Measurements from ENCODE around the gene ACVR2A.

DNA sequence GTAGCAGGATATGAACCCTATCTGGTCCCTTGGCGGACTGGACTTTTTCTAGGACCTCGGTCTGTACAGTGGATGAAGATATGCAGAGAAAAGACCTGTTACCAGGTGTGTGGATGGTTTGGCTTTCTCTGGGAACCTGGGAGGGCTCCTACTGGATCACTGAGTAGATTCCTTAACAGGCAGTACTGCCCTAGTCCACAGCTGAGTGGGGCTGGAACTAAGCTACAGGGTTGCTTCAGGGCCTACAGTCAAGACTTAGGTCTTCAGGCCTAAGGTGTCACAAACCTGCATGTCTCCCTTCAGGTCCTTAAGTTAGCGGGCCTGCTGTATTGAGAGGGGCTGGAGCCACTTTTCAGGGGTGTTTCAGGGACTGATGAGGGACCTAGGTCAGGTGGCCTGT, 132.8 kb downstream of the ACVR2A start:
- TF ChIP-seq, protein P1, sequence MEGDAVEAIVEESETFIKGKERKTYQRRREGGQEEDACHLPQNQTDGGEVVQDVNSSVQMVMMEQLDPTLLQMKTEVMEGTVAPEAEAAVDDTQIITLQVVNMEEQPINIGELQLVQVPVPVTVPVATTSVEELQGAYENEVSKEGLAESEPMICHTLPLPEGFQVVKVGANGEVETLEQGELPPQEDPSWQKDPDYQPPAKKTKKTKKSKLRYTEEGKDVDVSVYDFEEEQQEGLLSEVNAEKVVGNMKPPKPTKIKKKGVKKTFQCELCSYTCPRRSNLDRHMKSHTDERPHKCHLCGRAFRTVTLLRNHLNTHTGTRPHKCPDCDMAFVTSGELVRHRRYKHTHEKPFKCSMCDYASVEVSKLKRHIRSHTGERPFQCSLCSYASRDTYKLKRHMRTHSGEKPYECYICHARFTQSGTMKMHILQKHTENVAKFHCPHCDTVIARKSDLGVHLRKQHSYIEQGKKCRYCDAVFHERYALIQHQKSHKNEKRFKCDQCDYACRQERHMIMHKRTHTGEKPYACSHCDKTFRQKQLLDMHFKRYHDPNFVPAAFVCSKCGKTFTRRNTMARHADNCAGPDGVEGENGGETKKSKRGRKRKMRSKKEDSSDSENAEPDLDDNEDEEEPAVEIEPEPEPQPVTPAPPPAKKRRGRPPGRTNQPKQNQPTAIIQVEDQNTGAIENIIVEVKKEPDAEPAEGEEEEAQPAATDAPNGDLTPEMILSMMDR (IDR thresholded peaks at IDR 0.05) = no peak
- no peak for TF ChIP-seq POLR2A (IDR thresholded peaks at IDR 0.05)
- TF ChIP-seq EP300 (IDR thresholded peaks at IDR 0.05) = no peak
